HEK293 (cell line): ENCODE results near the gene ZBBX.

Experiments used
- CTCF ChIA-PET: fragments of 350-600 bp; formaldehyde crosslinking; extraction: SDS; loops from one replicate; lab custom pipeline; 2021; ENCODE audit warnings: antibody characterized with exemption; lab: Yijun Ruan, JAX
- POLR2A ChIA-PET: fragments of 300-600 bp; formaldehyde crosslinking; extraction: SDS; loops from one replicate; lab custom pipeline; 2020; ENCODE audit warnings: antibody characterized with exemption, inconsistent platforms; lab: Yijun Ruan, JAX
- H3K27ac ChIP-seq: fragments of 200-500 bp; sonication (Bioruptor generic); 2 replicates; pipeline ENCODE4 v1.5.1; 2014; ENCODE audit warnings: low read depth, low read length, control low read depth, inconsistent platforms; ENCODE audit errors: extremely low read depth
- H3K36me3 ChIP-seq, 2 experiments: fragments of 200-500 bp in 1 of 2; sonication (Bioruptor generic) in 1 of 2; 1 replicate in 1 of 2; 2 replicates in 1 of 2; pipeline ENCODE4 v1.5.1; 2014 to 2017; ENCODE audit warnings: inconsistent platforms in 2 of 2, low read length in 2 of 2; ENCODE audit not compliant: control insufficient read depth in 2 of 2, insufficient read depth in 1 of 2
- H3K4me1 ChIP-seq: fragments of 200-500 bp; sonication (Bioruptor generic); 2 replicates; pipeline ENCODE4 v1.5.1; 2014; ENCODE audit warnings: mild to moderate bottlenecking, low read length, inconsistent platforms; ENCODE audit not compliant: control insufficient read depth, insufficient read depth
- H3K4me3 ChIP-seq: 2 replicates; pipeline ENCODE4 v1.5.1; 2011; ENCODE audit warnings: low read depth, mild to moderate bottlenecking, control low read depth, low read length, moderate library complexity
- H3K9me3 ChIP-seq: fragments of 200-500 bp; sonication (Bioruptor generic); 2 replicates; pipeline ENCODE4 v1.5.1; 2014; ENCODE audit warnings: low read depth, low read length, inconsistent platforms; ENCODE audit not compliant: control insufficient read depth, insufficient read depth
- CTCF ChIP-seq: fragments of 450-650 bp; formaldehyde crosslinking; IDR thresholded peaks from 2 replicates; pipeline ENCODE4 v1.5.1; 2016; ENCODE audit warnings: missing biosample characterization, missing genetic modification characterization
- IKZF3 ChIP-seq: fragments of 450-650 bp; IDR thresholded peaks from 2 replicates; pipeline ENCODE4 v1.5.0; 2018; ENCODE audit warnings: missing biosample characterization, mild to moderate bottlenecking, missing genetic modification characterization, moderate library complexity
- KLF9 ChIP-seq: fragments of 450-650 bp; formaldehyde crosslinking; IDR thresholded peaks from 2 replicates; pipeline ENCODE4 v1.5.1; 2016; ENCODE audit warnings: missing biosample characterization, missing genetic modification characterization, low read depth
- MYNN ChIP-seq: fragments of 450-650 bp; formaldehyde crosslinking; IDR thresholded peaks from 2 replicates; pipeline ENCODE4 v1.5.1; 2016; ENCODE audit warnings: missing biosample characterization, missing genetic modification characterization, borderline replicate concordance
- PRDM1 ChIP-seq: fragments of 450-650 bp; formaldehyde crosslinking; IDR thresholded peaks from 2 replicates; pipeline ENCODE4; 2016; ENCODE audit warnings: missing biosample characterization, missing genetic modification characterization
- SCRT1 ChIP-seq: fragments of 450-650 bp; formaldehyde crosslinking; IDR thresholded peaks from 2 replicates; pipeline ENCODE4 v1.5.1; 2016; ENCODE audit warnings: missing biosample characterization, missing genetic modification characterization, borderline replicate concordance
- SCRT2 ChIP-seq: fragments of 450-650 bp; formaldehyde crosslinking; IDR thresholded peaks from 2 replicates; pipeline ENCODE4 v1.5.1; 2016; ENCODE audit warnings: missing biosample characterization, missing genetic modification characterization
- SETDB1 ChIP-seq: IDR thresholded peaks from one replicate; pipeline ENCODE4 v1.6.1; 2017; ENCODE audit warnings: mild to moderate bottlenecking, low read length, moderate library complexity, mixed read lengths; ENCODE audit not compliant: insufficient read length
- SP2 ChIP-seq: fragments of 450-650 bp; formaldehyde crosslinking; IDR thresholded peaks from 2 replicates; pipeline ENCODE4 v1.5.1; 2016; ENCODE audit warnings: missing biosample characterization, missing genetic modification characterization
- ZBTB17 ChIP-seq: fragments of 450-650 bp; formaldehyde crosslinking; IDR thresholded peaks from 2 replicates; pipeline ENCODE4 v1.5.1; 2016; ENCODE audit warnings: missing biosample characterization, missing genetic modification characterization
- ZBTB20 ChIP-seq: fragments of 450-650 bp; formaldehyde crosslinking; IDR thresholded peaks from 2 replicates; pipeline ENCODE4 v1.5.1; 2016; ENCODE audit warnings: missing biosample characterization, missing genetic modification characterization
- ZBTB48 ChIP-seq: fragments of 450-650 bp; formaldehyde crosslinking; IDR thresholded peaks from 2 replicates; pipeline ENCODE4 v1.5.1; 2016; ENCODE audit warnings: missing biosample characterization, missing genetic modification characterization
- ZBTB8A ChIP-seq: fragments of 450-650 bp; formaldehyde crosslinking; IDR thresholded peaks from 2 replicates; pipeline ENCODE4 v1.5.1; 2016; ENCODE audit warnings: missing biosample characterization, missing genetic modification characterization
- ZEB2 ChIP-seq: fragments of 450-650 bp; formaldehyde crosslinking; IDR thresholded peaks from 2 replicates; pipeline ENCODE4 v1.5.1; 2016; ENCODE audit warnings: missing biosample characterization, missing genetic modification characterization
- ZIC2 ChIP-seq: fragments of 450-650 bp; formaldehyde crosslinking; IDR thresholded peaks from 2 replicates; pipeline ENCODE4 v1.5.1; 2016; ENCODE audit warnings: missing biosample characterization, missing genetic modification characterization
- ZNF157 ChIP-seq: fragments of 450-650 bp; formaldehyde crosslinking; IDR thresholded peaks from 2 replicates; pipeline ENCODE4 v1.5.1; 2016; ENCODE audit warnings: missing biosample characterization, missing genetic modification characterization
- ZNF175 ChIP-seq: fragments of 450-650 bp; formaldehyde crosslinking; IDR thresholded peaks from 2 replicates; pipeline ENCODE4 v1.5.1; 2016; ENCODE audit warnings: missing biosample characterization, missing genetic modification characterization
- ZNF19 ChIP-seq: fragments of 450-650 bp; formaldehyde crosslinking; IDR thresholded peaks from 2 replicates; pipeline ENCODE4; 2016; ENCODE audit warnings: missing biosample characterization, missing genetic modification characterization, low read depth
- ZNF23 ChIP-seq: fragments of 450-650 bp; formaldehyde crosslinking; IDR thresholded peaks from 2 replicates; pipeline ENCODE4 v1.5.1; 2016; ENCODE audit warnings: missing biosample characterization, missing genetic modification characterization, borderline replicate concordance
- ZNF335 ChIP-seq: fragments of 450-650 bp; formaldehyde crosslinking; conservative IDR thresholded peaks from 2 replicates; pipeline ENCODE4 v1.5.1; 2016; ENCODE audit warnings: missing biosample characterization, missing genetic modification characterization
- ZNF37A ChIP-seq: fragments of 450-650 bp; IDR thresholded peaks from 2 replicates; pipeline ENCODE4 v1.5.1; 2018; ENCODE audit warnings: missing biosample characterization, missing genetic modification characterization
- ZNF518A ChIP-seq: fragments of 450-650 bp; formaldehyde crosslinking; conservative IDR thresholded peaks from 2 replicates; pipeline ENCODE4 v1.5.1; 2016; ENCODE audit warnings: low read depth, missing biosample characterization, missing genetic modification characterization
- ZNF560 ChIP-seq: fragments of 450-650 bp; formaldehyde crosslinking; IDR thresholded peaks from 2 replicates; pipeline ENCODE4 v1.5.1; 2017; ENCODE audit warnings: missing biosample characterization, missing genetic modification characterization, borderline replicate concordance
- ZNF610 ChIP-seq: fragments of 450-650 bp; formaldehyde crosslinking; IDR thresholded peaks from 2 replicates; pipeline ENCODE4 v1.5.1; 2016; ENCODE audit warnings: missing biosample characterization, missing genetic modification characterization, borderline replicate concordance
- ZNF629 ChIP-seq: fragments of 450-650 bp; formaldehyde crosslinking; IDR thresholded peaks from 2 replicates; pipeline ENCODE4 v1.5.1; 2017; ENCODE audit warnings: missing biosample characterization, missing genetic modification characterization
- ZNF654 ChIP-seq: fragments of 450-650 bp; formaldehyde crosslinking; IDR thresholded peaks from 2 replicates; pipeline ENCODE4 v1.5.1; 2016; ENCODE audit warnings: low read depth, missing biosample characterization, missing genetic modification characterization
- ZNF701 ChIP-seq: fragments of 450-650 bp; formaldehyde crosslinking; IDR thresholded peaks from 2 replicates; pipeline ENCODE4 v1.5.1; 2016; ENCODE audit warnings: missing biosample characterization, missing genetic modification characterization
- ZNF707 ChIP-seq: fragments of 450-650 bp; formaldehyde crosslinking; IDR thresholded peaks from 2 replicates; pipeline ENCODE4 v1.5.1; 2016; ENCODE audit warnings: missing biosample characterization, missing genetic modification characterization
- ZNF837 ChIP-seq: fragments of 450-650 bp; formaldehyde crosslinking; IDR thresholded peaks from 2 replicates; pipeline ENCODE4 v1.5.1; 2016; ENCODE audit warnings: missing biosample characterization, missing genetic modification characterization
- ZNF843 ChIP-seq: fragments of 450-650 bp; formaldehyde crosslinking; IDR thresholded peaks from 2 replicates; pipeline ENCODE4 v1.5.1; 2016; ENCODE audit warnings: missing biosample characterization, missing genetic modification characterization
- ZSCAN16 ChIP-seq: fragments of 450-650 bp; formaldehyde crosslinking; IDR thresholded peaks from 2 replicates; pipeline ENCODE4 v1.5.1; 2016; ENCODE audit warnings: missing biosample characterization, missing genetic modification characterization
- ZSCAN18 ChIP-seq: fragments of 450-650 bp; formaldehyde crosslinking; IDR thresholded peaks from 2 replicates; pipeline ENCODE4 v1.5.1; 2016; ENCODE audit warnings: missing biosample characterization, missing genetic modification characterization

The ZBBX gene

GRCh38 chr3:167380004-167380689 is at the start of gene ZBBX:
Gene ZBBX (minus strand): TSS chr3:167380297. CDS start chr3:167372901, 7,396 bp downstream.
- no peaks in the 10 kb centered on the region for H3K9me3 ChIP-seq
- H3K36me3 ChIP-seq, result no peaks in the 10 kb centered on the region
- H3K27ac ChIP-seq, result no peak within 1 kb of the TSS
- H3K4me1 ChIP-seq, result no peaks in the 10 kb centered on the region
- CTCF ChIA-PET, result interaction anchor here (0.6 to 1.5 kb wide), 20 partner anchors 8 to 814 kb away, joined by 3 to 9 read pairs (median 4); no protein-coding TSS in a partner anchor
- peak within 1 kb of the TSS; percentile 46 for H3K4me3 ChIP-seq
- POLR2A ChIA-PET, result no interaction called here
- no peak for TF ChIP-seq ZNF175 (tag by site-specific recombination)
- TF ChIP-seq CTCF (tag by site-specific recombination), result peak; percentile 82
- TF ChIP-seq IKZF3, result peak; percentile 84
- no peak for TF ChIP-seq KLF9
- TF ChIP-seq ZNF560, result no peak
- TF ChIP-seq ZBTB17 (tag by site-specific recombination), result peak; percentile 56; the same call in 1 of the 2 replicates
- no peak for TF ChIP-seq ZNF701 (tag by site-specific recombination)
- TF ChIP-seq ZBTB8A (tag by site-specific recombination), result 0 out of 2 replicates have a peak, but pooled peaks have one; percentile 16
- no peak for TF ChIP-seq ZBTB48 (tag by site-specific recombination)
- peak; percentile 73 for TF ChIP-seq ZNF518A
- peak; percentile 55 for TF ChIP-seq SETDB1
- TF ChIP-seq ZNF654 (tag by site-specific recombination), result peak; percentile 22
- TF ChIP-seq ZNF37A, result no peak
- peak; percentile 97 for TF ChIP-seq MYNN (tag by site-specific recombination)
- TF ChIP-seq ZBTB20 (tag by site-specific recombination), result peak; percentile 76; the same call in 1 of the 2 replicates
- no peak for TF ChIP-seq ZNF23
- TF ChIP-seq ZNF19, result no peak
- TF ChIP-seq PRDM1 (tag by site-specific recombination), result peak; percentile 38; the same call in 1 of the 2 replicates
- TF ChIP-seq ZSCAN16 (tag by site-specific recombination), result peak; percentile 98
- TF ChIP-seq ZNF157 (tag by site-specific recombination), result no peak
- peak; percentile 70 for TF ChIP-seq ZNF335
- TF ChIP-seq ZNF843 (tag by site-specific recombination), result no peak
- no peak for TF ChIP-seq ZSCAN18
- no peak for TF ChIP-seq ZNF707
- peak; percentile 94 for TF ChIP-seq SCRT2
- TF ChIP-seq ZNF837, result no peak
- no peak for TF ChIP-seq ZNF610 (tag by site-specific recombination)
- peak; percentile 58 for TF ChIP-seq SP2 (tag by site-specific recombination)
- peak; percentile 60; the same call in 1 of the 2 replicates for TF ChIP-seq SCRT1 (tag by site-specific recombination)
- TF ChIP-seq ZNF629 (tag by site-specific recombination), result 0 out of 2 replicates have a peak, but pooled peaks have one; percentile 18
- 0 out of 2 replicates have a peak, but pooled peaks have one; percentile 45 for TF ChIP-seq ZEB2 (tag by site-specific recombination)
- peak; percentile 27; the same call in 1 of the 2 replicates for TF ChIP-seq ZIC2 (tag by site-specific recombination)
